PC-3 (cell line): ENCODE results near the gene ZP1. TPM values are rescaled to one million over a fixed set of nuclear protein-coding genes. Genes with fewer than 3 reads are reported as not detected.
A peak's percentile ranks its signal among the peaks of the same experiment; 100 is the strongest.

Experiments
- ATAC-seq: fragments of 200-7000 bp; cut with Tn5 transposase; 2 replicates; pipeline ENCODE4 v1.9.1; 2020; ENCODE audit warnings: mild to moderate bottlenecking, moderate library complexity
- BruUV-seq: library from RNA; stranded (reverse); fragments of 400-500 nt; replicated peaks from 2 replicates; lab custom pipeline; 2021; lab: Mats Ljungman, UMichigan
- CTCF ChIA-PET: fragments of 300-600 bp; sonication (Branson Sonifier 250); formaldehyde crosslinking; loops from one replicate; lab custom pipeline; 2022; ENCODE audit warnings: antibody characterized with exemption; lab: Charles Lee
- POLR2A ChIA-PET: fragments of 300-600 bp; sonication (Branson Sonifier 250); formaldehyde crosslinking; loops from one replicate; lab custom pipeline; 2022; ENCODE audit warnings: antibody characterized with exemption; ENCODE audit not compliant: unreplicated experiment; lab: Charles Lee
- DNase-seq: peaks from one replicate; pipeline ENCODE4 v3.0.0-alpha.2; 2015
- H2AFZ ChIP-seq: fragments of 300-600 bp; sonication (generic); 2 replicates; pipeline ENCODE4 v1.6.0; 2016; ENCODE audit warnings: antibody characterized with exemption, low read length
- H3F3A ChIP-seq: fragments of 300-600 bp; sonication (generic); one replicate; pipeline ENCODE4 v1.6.0; 2017; ENCODE audit warnings: antibody characterized with exemption, low read length, control low read depth, mild to moderate bottlenecking; ENCODE audit not compliant: unreplicated experiment
- H3K27ac ChIP-seq: fragments of 300-600 bp; sonication (generic); 2 replicates; pipeline ENCODE4 v1.5.1; 2016; ENCODE audit warnings: mild to moderate bottlenecking, low read length
- H3K27me3 ChIP-seq: fragments of 300-600 bp; sonication (generic); 2 replicates; pipeline ENCODE4 v1.6.1; 2016; ENCODE audit warnings: low read length, mixed read lengths
- H3K36me3 ChIP-seq: fragments of 300-600 bp; sonication (generic); 2 replicates; pipeline ENCODE4 v1.6.1; 2016; ENCODE audit warnings: low read depth, mixed run types, low read length, mixed read lengths
- H3K4me1 ChIP-seq: fragments of 300-600 bp; sonication (generic); 2 replicates; pipeline ENCODE4 v1.5.1; 2016; ENCODE audit warnings: low read length; ENCODE audit not compliant: insufficient read depth
- H3K4me2 ChIP-seq: fragments of 300-600 bp; sonication (generic); 2 replicates; pipeline ENCODE4 v1.6.0; 2016; ENCODE audit warnings: low read length
- H3K4me3 ChIP-seq: fragments of 300-600 bp; sonication (generic); 2 replicates; pipeline ENCODE4 v1.5.1; 2016; ENCODE audit warnings: mild to moderate bottlenecking, low read length, mixed read lengths
- H3K79me2 ChIP-seq: fragments of 300-600 bp; sonication (generic); 2 replicates; pipeline ENCODE4 v1.6.1; 2017; ENCODE audit warnings: low read length, mixed read lengths
- H3K9ac ChIP-seq: fragments of 300-600 bp; sonication (generic); 2 replicates; pipeline ENCODE4 v1.6.0; 2016; ENCODE audit warnings: mild to moderate bottlenecking, low read length
- H3K9me2 ChIP-seq: fragments of 300-600 bp; sonication (generic); replicated peaks from 2 replicates; pipeline ENCODE4 v1.6.1; 2016; ENCODE audit warnings: mixed run types, low read length, mixed read lengths
- H3K9me3 ChIP-seq: fragments of 300-600 bp; sonication (generic); 2 replicates; pipeline ENCODE4 v1.6.1; 2016; ENCODE audit warnings: low read length, mixed read lengths
- H4K20me1 ChIP-seq: fragments of 300-600 bp; sonication (generic); 2 replicates; pipeline ENCODE4 v1.6.1; 2016; ENCODE audit warnings: low read length, mixed read lengths
- EZH2 ChIP-seq: fragments of 300-600 bp; sonication (generic); IDR thresholded peaks from one replicate; pipeline ENCODE4 v1.6.1; 2017; ENCODE audit warnings: antibody characterized with exemption, mild to moderate bottlenecking, low read length; ENCODE audit not compliant: unreplicated experiment
- EZH2phosphoT487 ChIP-seq: fragments of 300-600 bp; sonication (generic); IDR thresholded peaks from 2 replicates; pipeline ENCODE4 v1.6.1; 2018; ENCODE audit warnings: mild to moderate bottlenecking, antibody characterized with exemption, low read length, borderline replicate concordance
- intact Hi-C: fragments of 100-400 bp; cut with micrococcal nuclease; formaldehyde crosslinking; loops from 2 replicates; pipeline ENCODE4 v1.9.0; 2023
- total RNA-seq: library from RNA; depleted of rRNA; stranded (reverse); fragments of >200 nt; gene quantifications from 2 replicates; pipeline ENCODE4 v1.2.3, GENCODE V29; 2014
- TF ChIP-seq, protein P1 (sequence below): fragments of 300-600 bp; sonication (generic); conservative IDR thresholded peaks from 2 replicates; pipeline ENCODE4 v1.5.1; 2017; ENCODE audit warnings: antibody characterized with exemption, low read depth, mild to moderate bottlenecking, low read length

Gene ZP1
- total RNA-seq, 1 experiment from 2014 or later = not detected

DNA sequence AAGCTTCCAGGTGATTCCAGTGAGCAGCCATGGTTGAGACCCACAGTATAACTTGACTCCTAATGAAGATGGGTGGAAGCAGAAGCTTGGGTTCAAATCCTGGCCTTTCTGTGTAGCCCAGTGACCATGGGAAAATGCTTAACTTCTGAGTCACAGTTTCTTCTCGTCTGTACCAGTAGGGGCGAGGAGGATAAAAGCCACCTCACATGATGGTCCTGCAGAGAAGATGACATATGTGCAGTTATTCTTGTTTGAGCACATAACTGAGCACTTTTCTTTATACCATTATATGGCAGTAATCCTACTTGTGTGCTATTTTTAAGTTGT, 51.6 kb downstream of the ZP1 start:
- H3K4me3 ChIP-seq = no peak overlapping the region
- intact Hi-C loops = loop anchor here (5.0 kb wide), 1 partner anchor 268 kb away; no protein-coding TSS in a partner anchor
- TF ChIP-seq, protein P1, sequence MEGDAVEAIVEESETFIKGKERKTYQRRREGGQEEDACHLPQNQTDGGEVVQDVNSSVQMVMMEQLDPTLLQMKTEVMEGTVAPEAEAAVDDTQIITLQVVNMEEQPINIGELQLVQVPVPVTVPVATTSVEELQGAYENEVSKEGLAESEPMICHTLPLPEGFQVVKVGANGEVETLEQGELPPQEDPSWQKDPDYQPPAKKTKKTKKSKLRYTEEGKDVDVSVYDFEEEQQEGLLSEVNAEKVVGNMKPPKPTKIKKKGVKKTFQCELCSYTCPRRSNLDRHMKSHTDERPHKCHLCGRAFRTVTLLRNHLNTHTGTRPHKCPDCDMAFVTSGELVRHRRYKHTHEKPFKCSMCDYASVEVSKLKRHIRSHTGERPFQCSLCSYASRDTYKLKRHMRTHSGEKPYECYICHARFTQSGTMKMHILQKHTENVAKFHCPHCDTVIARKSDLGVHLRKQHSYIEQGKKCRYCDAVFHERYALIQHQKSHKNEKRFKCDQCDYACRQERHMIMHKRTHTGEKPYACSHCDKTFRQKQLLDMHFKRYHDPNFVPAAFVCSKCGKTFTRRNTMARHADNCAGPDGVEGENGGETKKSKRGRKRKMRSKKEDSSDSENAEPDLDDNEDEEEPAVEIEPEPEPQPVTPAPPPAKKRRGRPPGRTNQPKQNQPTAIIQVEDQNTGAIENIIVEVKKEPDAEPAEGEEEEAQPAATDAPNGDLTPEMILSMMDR = no peak
- TF ChIP-seq EZH2phosphoT487 = no peak
- TF ChIP-seq EZH2 = no peak
- no peak for ATAC-seq
- ChIA-PET POLR2A (no interaction called here), CTCF (interaction anchor here (0.9 kb wide), 1 partner anchor 19 kb away, joined by 4 read pairs; no protein-coding TSS in a partner anchor)
- no peaks in the 10 kb centered on the region for H3K27me3 ChIP-seq
- peaks cover 27% of the 10 kb centered on the region; the same call in 1 of the 2 replicates for H3K36me3 ChIP-seq
- H3K9me3 ChIP-seq = no peaks in the 10 kb centered on the region
- peaks cover 59% of the 10 kb centered on the region for H3K79me2 ChIP-seq
- H3K4me1 ChIP-seq = peaks cover 36% of the 10 kb centered on the region
- H3K4me2 ChIP-seq = 0 out of 2 replicates have a peak overlapping the region, but pooled peaks have one; percentile 10
- H2AFZ ChIP-seq = no peak overlapping the region
- peaks cover 7% of the 10 kb centered on the region for H4K20me1 ChIP-seq
- BruUV-seq = no TSS peak
- no peak overlapping the region for H3K9ac ChIP-seq
- peak; percentile 40 for DNase-seq
- peaks cover 7% of the 10 kb centered on the region for H3F3A ChIP-seq
- H3K9me2 ChIP-seq = no peaks in the 10 kb centered on the region
- no peak overlapping the region for H3K27ac ChIP-seq

- H3K27ac ChIP-seq = no peak overlapping the region
- peaks cover 7% of the 10 kb centered on the region for H3F3A ChIP-seq
- H3K4me2 ChIP-seq = no peak overlapping the region
- H3K9me2 ChIP-seq = no peaks in the 10 kb centered on the region
- intact Hi-C loops = loop anchor here (5.0 kb wide), 1 partner anchor 268 kb away; no protein-coding TSS in a partner anchor
- H3K4me1 ChIP-seq = peaks cover 38% of the 10 kb centered on the region
- ChIA-PET CTCF (interaction anchor here (0.9 kb wide), 1 partner anchor 20 kb away, joined by 4 read pairs; no protein-coding TSS in a partner anchor), POLR2A (no interaction called here)
- H4K20me1 ChIP-seq = peaks cover 7% of the 10 kb centered on the region
- no peak overlapping the region for H3K4me3 ChIP-seq
- TF ChIP-seq EZH2phosphoT487 (no peak), EZH2 (no peak)
- TF ChIP-seq, protein P1 = no peak
- H3K36me3 ChIP-seq = peaks cover 27% of the 10 kb centered on the region; the same call in 1 of the 2 replicates
- no TSS peak for BruUV-seq
- H3K9me3 ChIP-seq = no peaks in the 10 kb centered on the region
- H3K79me2 ChIP-seq = peaks cover 55% of the 10 kb centered on the region
- H3K27me3 ChIP-seq = no peaks in the 10 kb centered on the region
- no peak overlapping the region for H2AFZ ChIP-seq
- DNase-seq (no peak), ATAC-seq (no peak)
- no peak overlapping the region for H3K9ac ChIP-seq
Measured at GRCh38 chr11:60919320-60919719, 52.0 kb downstream of the ZP1 start.

GRCh38 chr11:60919956-60920355, 52.6 kb downstream of the ZP1 start:
- Histone ChIP-seq H3K27me3 (no peaks in the 10 kb centered on the region), H3K27ac (no peak overlapping the region), H3K9me3 (no peaks in the 10 kb centered on the region), H3K79me2 (peaks cover 55% of the 10 kb centered on the region), H3K4me2 (no peak overlapping the region), H2AFZ (no peak overlapping the region), H3K4me1 (peaks cover 39% of the 10 kb centered on the region), H3K36me3 (peaks cover 27% of the 10 kb centered on the region; the same call in 1 of the 2 replicates), H3K9ac (no peak overlapping the region), H4K20me1 (peaks cover 7% of the 10 kb centered on the region), H3F3A (peaks cover 3% of the 10 kb centered on the region), H3K9me2 (no peaks in the 10 kb centered on the region), H3K4me3 (no peak overlapping the region)
- TF ChIP-seq, protein P1 = no peak
- no peak for TF ChIP-seq EZH2
- TF ChIP-seq EZH2phosphoT487 = no peak
- ATAC-seq = no peak
- no peak for DNase-seq
- no TSS peak for BruUV-seq
- CTCF ChIA-PET = no interaction called here
- POLR2A ChIA-PET = no interaction called here
- intact Hi-C loops = loop anchor here (5.0 kb wide), 1 partner anchor 267 kb away; no protein-coding TSS in a partner anchor
